ENCODE measurements around the gene SOCS6. TPM values are rescaled to one million over a fixed set of nuclear protein-coding genes. Genes with fewer than 3 reads are reported as not detected.
A peak's percentile ranks its signal among the peaks of the same experiment; 100 is the strongest.

SOCS6 gene
- total and polyA plus RNA-seq, 4 donors = 5.9 to 22.8 (median 15.5) TPM

DNA sequence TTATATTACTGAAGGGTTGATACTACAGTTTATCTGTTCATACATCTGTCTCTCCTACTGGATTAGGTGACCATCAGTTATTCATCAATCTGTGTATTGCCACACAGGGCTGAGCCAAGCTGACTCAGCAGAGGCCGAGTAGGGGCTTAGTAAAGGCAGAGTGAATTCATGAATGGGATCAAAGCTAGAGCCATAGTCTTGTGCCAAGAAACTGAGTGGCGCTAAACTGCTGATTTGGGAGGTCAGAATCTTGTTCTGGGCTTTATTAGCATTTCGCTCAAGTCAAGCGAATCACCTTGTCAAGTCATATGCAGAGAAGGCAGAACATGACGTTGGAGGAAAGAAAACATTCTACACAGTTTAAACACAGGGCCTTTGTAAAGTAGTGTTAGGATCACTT is 34.1 kb downstream of the SOCS6 start:
- H3K4me1 ChIP-seq (ENCODE audit: control insufficient read depth in 1 of 2, insufficient read depth in 2 of 2, low read length in 2 of 2) = no peaks in the 10 kb centered on the region
- H3K27me3 ChIP-seq (ENCODE audit: control insufficient read depth in 1 of 2, insufficient read depth in 2 of 2, low read length in 1 of 2) = no peaks in the 10 kb centered on the region
- no peaks in the 10 kb centered on the region for H3K9me3 ChIP-seq (ENCODE audit: control insufficient read depth, low read length)
- H3K36me3 ChIP-seq (ENCODE audit: control insufficient read depth in 1 of 2, insufficient read depth in 2 of 2, low read length in 1 of 2) = peaks cover 0 to 4% of the 10 kb centered on the region in 2 donors
- no peak for ATAC-seq (ENCODE audit: low FRiP score)
- H3K27ac ChIP-seq (ENCODE audit: low read depth in 1 of 2, low read length in 2 of 2) = no peak overlapping the region
- intact Hi-C loops (cut with DNase I) = no loop called here
- no peak for DNase-seq
- H3K4me3 ChIP-seq (ENCODE audit: low read length in 2 of 2) = no peak overlapping the region
- WGBS, 2 donors = 75 to 81% methylated on average over 5 of the region's 5 CpGs

DNA sequence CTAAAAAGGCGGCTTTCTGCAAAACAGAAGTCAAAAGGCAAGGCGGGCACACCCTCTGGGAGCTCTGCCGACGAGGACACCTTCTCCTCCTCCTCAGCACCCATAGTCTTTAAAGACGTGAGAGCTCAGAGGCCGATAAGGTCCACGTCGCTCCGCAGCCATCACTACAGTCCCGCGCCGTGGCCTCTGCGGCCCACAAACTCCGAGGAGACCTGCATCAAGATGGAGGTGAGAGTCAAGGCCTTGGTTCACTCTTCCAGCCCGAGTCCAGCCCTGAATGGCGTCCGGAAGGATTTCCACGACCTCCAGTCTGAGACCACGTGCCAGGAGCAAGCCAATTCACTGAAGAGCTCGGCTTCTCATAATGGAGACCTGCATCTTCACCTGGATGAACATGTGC is 36.1 kb downstream of the SOCS6 start:
- DNase-seq (no peak), ATAC-seq (ENCODE audit: low FRiP score) (no peak)
- Histone ChIP-seq H3K27me3 (ENCODE audit: control insufficient read depth in 1 of 2, insufficient read depth in 2 of 2, low read length in 1 of 2) (no peaks in the 10 kb centered on the region), H3K27ac (ENCODE audit: low read depth in 1 of 2, low read length in 2 of 2) (no peak overlapping the region), H3K9me3 (ENCODE audit: control insufficient read depth, low read length) (no peaks in the 10 kb centered on the region), H3K36me3 (ENCODE audit: control insufficient read depth in 1 of 2, insufficient read depth in 2 of 2, low read length in 1 of 2) (peaks cover 0 to 4% of the 10 kb centered on the region in 2 donors), H3K4me1 (ENCODE audit: control insufficient read depth in 1 of 2, insufficient read depth in 2 of 2, low read length in 2 of 2) (no peaks in the 10 kb centered on the region), H3K4me3 (ENCODE audit: low read length in 2 of 2) (no peak overlapping the region)
- intact Hi-C loops (cut with DNase I) = loop anchor here in 1 of 2 donors (5.0 kb wide), 1 partner anchor 38 kb away; the partner anchor contains the start of gene SOCS6
- WGBS, 2 donors = 97 to 100% methylated on average over 20 of the region's 20 CpGs

DNA sequence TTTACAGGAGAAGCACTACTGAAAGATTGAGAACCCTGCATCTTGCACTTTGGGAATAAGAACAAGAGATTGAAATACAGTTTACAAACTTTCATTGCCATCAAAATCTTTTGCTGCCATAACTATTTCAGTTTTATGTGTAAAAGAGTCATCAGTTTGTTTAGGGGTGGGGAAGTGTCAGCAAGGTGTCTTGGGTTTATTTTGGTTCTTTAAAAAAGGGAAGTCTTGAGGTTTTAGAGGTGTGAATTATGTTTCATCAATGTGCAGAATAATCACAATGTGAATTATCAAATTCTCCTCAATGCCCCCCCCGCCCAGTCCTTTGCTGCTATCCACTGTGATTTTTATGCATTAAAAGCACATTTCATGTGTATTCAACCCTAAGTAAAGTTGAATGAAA is 37.4 kb downstream of the SOCS6 start:
- WGBS, 2 donors = 94 to 96% methylated on average over 1 of the region's 1 CpG
- H3K4me3 ChIP-seq (ENCODE audit: low read length in 2 of 2) = no peak overlapping the region
- intact Hi-C loops (cut with DNase I) = loop anchor here in 1 of 2 donors (5.0 kb wide), 1 partner anchor 39 kb away; the partner anchor contains the start of gene SOCS6
- DNase-seq = no peak
- no peaks in the 10 kb centered on the region for H3K4me1 ChIP-seq (ENCODE audit: control insufficient read depth in 1 of 2, insufficient read depth in 2 of 2, low read length in 2 of 2)
- no peaks in the 10 kb centered on the region for H3K27me3 ChIP-seq (ENCODE audit: control insufficient read depth in 1 of 2, insufficient read depth in 2 of 2, low read length in 1 of 2)
- no peaks in the 10 kb centered on the region for H3K9me3 ChIP-seq (ENCODE audit: control insufficient read depth, low read length)
- H3K36me3 ChIP-seq (ENCODE audit: control insufficient read depth in 1 of 2, insufficient read depth in 2 of 2, low read length in 1 of 2) = peaks cover 0 to 4% of the 10 kb centered on the region in 2 donors
- H3K27ac ChIP-seq (ENCODE audit: low read depth in 1 of 2, low read length in 2 of 2) = no peak overlapping the region
- no peak for ATAC-seq (ENCODE audit: low FRiP score)

DNA sequence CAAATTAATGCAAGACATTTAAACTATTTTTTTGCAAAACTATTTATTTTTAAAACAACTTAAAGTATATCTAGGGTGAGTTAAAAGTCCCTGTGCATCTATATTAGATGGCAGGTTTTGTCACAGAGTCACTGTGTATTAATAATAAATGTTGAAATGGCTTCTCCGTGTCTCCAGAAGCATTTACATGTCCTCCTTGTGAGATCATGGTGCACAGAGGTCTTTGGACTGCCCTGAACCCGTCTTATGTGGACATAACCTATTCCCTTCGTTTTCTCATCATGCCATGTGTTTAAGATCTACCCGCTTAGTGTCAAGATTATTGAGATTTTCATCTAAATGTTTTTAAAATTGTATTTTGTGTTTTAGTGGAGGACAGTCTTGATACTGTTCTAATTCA is 39.3 kb downstream of the SOCS6 start:
- Histone ChIP-seq H3K4me3 (ENCODE audit: low read length in 2 of 2) (no peak overlapping the region), H3K27ac (ENCODE audit: low read depth in 1 of 2, low read length in 2 of 2) (peak overlapping the region in 1 of 2 donors; percentile 75), H3K36me3 (ENCODE audit: control insufficient read depth in 1 of 2, insufficient read depth in 2 of 2, low read length in 1 of 2) (peaks cover 0 to 4% of the 10 kb centered on the region in 2 donors), H3K9me3 (ENCODE audit: control insufficient read depth, low read length) (no peaks in the 10 kb centered on the region), H3K27me3 (ENCODE audit: control insufficient read depth in 1 of 2, insufficient read depth in 2 of 2, low read length in 1 of 2) (no peaks in the 10 kb centered on the region), H3K4me1 (ENCODE audit: control insufficient read depth in 1 of 2, insufficient read depth in 2 of 2, low read length in 2 of 2) (peaks cover 0 to 4% of the 10 kb centered on the region in 2 donors)
- DNase-seq (no peak), ATAC-seq (ENCODE audit: low FRiP score) (no peak)
- intact Hi-C loops (cut with DNase I) = loop anchor here in 1 of 2 donors (5.0 kb wide), 1 partner anchor 41 kb away; the partner anchor contains the start of gene SOCS6
- 75 to 83% methylated on average over 4 of the region's 4 CpGs for WGBS, 2 donors

DNA sequence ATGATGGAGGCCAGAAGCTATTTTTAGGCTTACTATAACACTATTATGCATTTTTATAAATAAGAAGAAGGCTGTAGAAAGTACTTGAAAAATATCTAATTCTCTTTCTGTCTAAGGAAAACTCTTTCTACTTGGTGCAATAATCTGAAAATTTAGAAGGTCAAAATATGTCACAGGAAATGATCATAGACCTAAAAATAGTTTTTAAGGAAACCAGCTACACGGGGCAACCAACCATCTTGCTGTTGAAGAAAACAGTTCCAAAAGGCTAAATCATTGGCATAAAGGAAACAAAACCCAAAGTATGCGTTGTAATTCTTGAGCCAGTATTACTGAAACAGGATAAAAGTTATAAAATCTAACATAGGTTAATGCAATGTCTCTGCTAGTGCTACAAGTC is 40.2 kb downstream of the SOCS6 start:
- Histone ChIP-seq H3K36me3 (ENCODE audit: control insufficient read depth in 1 of 2, insufficient read depth in 2 of 2, low read length in 1 of 2) (peaks cover 0 to 4% of the 10 kb centered on the region in 2 donors), H3K4me3 (ENCODE audit: low read length in 2 of 2) (no peak overlapping the region), H3K4me1 (ENCODE audit: control insufficient read depth in 1 of 2, insufficient read depth in 2 of 2, low read length in 2 of 2) (peaks cover 0 to 4% of the 10 kb centered on the region in 2 donors), H3K27me3 (ENCODE audit: control insufficient read depth in 1 of 2, insufficient read depth in 2 of 2, low read length in 1 of 2) (no peaks in the 10 kb centered on the region), H3K27ac (ENCODE audit: low read depth in 1 of 2, low read length in 2 of 2) (peak overlapping the region in 1 of 2 donors; percentile 82), H3K9me3 (ENCODE audit: control insufficient read depth, low read length) (no peaks in the 10 kb centered on the region)
- WGBS, 2 donors = 1 to 3% methylated on average over 2 of the region's 2 CpGs
- DNase-seq (no peak), ATAC-seq (ENCODE audit: low FRiP score) (no peak)
- intact Hi-C loops (cut with DNase I) = loop anchor here in 1 of 2 donors (5.0 kb wide), 1 partner anchor 42 kb away; the partner anchor contains the start of gene SOCS6

DNA sequence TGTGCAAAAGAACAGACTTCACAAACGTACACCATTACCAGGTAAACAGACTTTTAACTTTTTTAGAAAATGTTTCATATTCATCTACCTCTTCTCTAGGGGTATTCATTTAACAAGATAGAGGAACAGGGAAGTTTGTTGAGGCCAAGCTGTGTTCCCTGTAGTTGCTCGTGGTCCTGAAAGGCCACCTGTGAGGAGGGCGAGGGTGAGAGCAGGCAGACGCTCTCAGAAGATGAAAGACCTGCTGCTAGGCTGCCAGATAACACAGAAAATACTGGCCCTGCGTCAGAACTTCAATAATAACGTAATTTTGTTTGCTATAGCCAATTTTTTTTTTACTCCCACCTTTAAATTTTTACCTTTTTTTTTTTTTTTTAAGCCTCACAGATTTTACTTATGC is 42.0 kb downstream of the SOCS6 start:
- Histone ChIP-seq H3K4me3 (ENCODE audit: low read length in 2 of 2) (no peak overlapping the region), H3K27me3 (ENCODE audit: control insufficient read depth in 1 of 2, insufficient read depth in 2 of 2, low read length in 1 of 2) (no peaks in the 10 kb centered on the region), H3K36me3 (ENCODE audit: control insufficient read depth in 1 of 2, insufficient read depth in 2 of 2, low read length in 1 of 2) (no peaks in the 10 kb centered on the region), H3K9me3 (ENCODE audit: control insufficient read depth, low read length) (no peaks in the 10 kb centered on the region), H3K4me1 (ENCODE audit: control insufficient read depth in 1 of 2, insufficient read depth in 2 of 2, low read length in 2 of 2) (peaks cover 0 to 4% of the 10 kb centered on the region in 2 donors), H3K27ac (ENCODE audit: low read depth in 1 of 2, low read length in 2 of 2) (peak overlapping the region in 1 of 2 donors; percentile 67)
- 71 to 75% methylated on average over 6 of the region's 6 CpGs for WGBS, 2 donors
- ATAC-seq (ENCODE audit: low FRiP score) = no peak
- intact Hi-C loops (cut with DNase I) = loop anchor here in 1 of 2 donors (10.0 kb wide), 1 partner anchor 94 kb away; no protein-coding TSS in a partner anchor
- DNase-seq = no peak

DNA sequence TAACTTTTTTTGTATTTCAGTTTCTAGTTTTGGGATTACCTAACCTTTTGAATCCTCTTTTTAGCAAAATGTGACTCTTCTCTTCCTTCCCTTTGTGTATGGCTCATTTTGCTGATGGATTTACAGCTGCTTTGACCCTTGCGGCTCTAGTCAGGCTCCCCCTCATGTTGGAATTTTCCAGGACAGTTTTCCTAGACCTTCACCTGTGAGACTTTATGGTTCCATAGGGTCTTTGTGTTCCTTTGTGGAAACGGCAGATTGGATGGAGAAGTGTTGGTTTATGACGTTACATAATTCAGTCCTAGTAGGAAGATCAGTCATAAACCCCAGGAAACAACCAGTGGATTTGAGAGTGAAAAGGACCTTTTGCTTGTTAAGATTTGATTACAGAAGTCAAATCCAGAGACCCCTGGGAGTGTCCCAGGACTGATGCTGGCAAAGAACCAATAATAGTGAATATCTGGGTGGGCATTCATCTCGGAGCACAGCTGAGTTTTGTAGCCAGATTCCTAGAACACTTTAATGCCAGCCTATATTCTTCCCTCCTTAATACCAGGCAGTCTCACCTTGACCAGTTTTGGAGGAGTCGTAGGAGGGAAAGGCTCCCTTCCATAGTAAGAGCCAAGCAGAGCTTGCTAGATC is 42.7 kb downstream of the SOCS6 start:
- H3K27ac ChIP-seq (ENCODE audit: low read depth in 1 of 2, low read length in 2 of 2) = no peak overlapping the region
- WGBS, 2 donors = 75 to 90% methylated on average over 5 of the region's 5 CpGs

DNA sequence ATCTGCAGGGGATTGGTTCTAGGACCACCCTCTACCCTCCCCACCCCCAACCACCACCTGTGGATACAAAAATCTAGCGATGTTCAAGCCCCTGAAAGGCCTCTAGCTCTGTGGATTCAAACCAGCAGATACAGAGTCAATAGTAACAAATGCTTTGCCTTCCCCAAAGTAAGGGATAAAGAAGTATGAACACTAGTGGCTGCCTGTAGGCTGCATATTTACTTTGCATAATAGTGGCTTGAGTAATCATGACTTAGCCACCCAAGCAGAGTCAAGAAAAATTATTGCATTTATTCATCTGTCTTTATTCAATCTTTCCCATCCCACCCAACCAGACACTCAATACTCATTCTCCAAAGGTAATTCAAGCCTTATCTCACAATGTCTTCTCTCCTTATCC is 43.8 kb downstream of the SOCS6 start:
- 88 to 95% methylated on average over 1 of the region's 1 CpG for WGBS, 2 donors
- H3K9me3 ChIP-seq (ENCODE audit: control insufficient read depth, low read length) = no peaks in the 10 kb centered on the region
- intact Hi-C loops (cut with DNase I) = loop anchor here in 1 of 2 donors (10.0 kb wide), 1 partner anchor 92 kb away; no protein-coding TSS in a partner anchor
- no peak for DNase-seq
- no peak overlapping the region for H3K4me3 ChIP-seq (ENCODE audit: low read length in 2 of 2)
- H3K27ac ChIP-seq (ENCODE audit: low read depth in 1 of 2, low read length in 2 of 2) = no peak overlapping the region
- H3K27me3 ChIP-seq (ENCODE audit: control insufficient read depth in 1 of 2, insufficient read depth in 2 of 2, low read length in 1 of 2) = no peaks in the 10 kb centered on the region
- no peaks in the 10 kb centered on the region for H3K36me3 ChIP-seq (ENCODE audit: control insufficient read depth in 1 of 2, insufficient read depth in 2 of 2, low read length in 1 of 2)
- no peak for ATAC-seq (ENCODE audit: low FRiP score)
- peaks cover 0 to 4% of the 10 kb centered on the region in 2 donors for H3K4me1 ChIP-seq (ENCODE audit: control insufficient read depth in 1 of 2, insufficient read depth in 2 of 2, low read length in 2 of 2)

More for the DNA sequence above, 42.7 kb downstream of the SOCS6 start:
- H3K36me3 ChIP-seq (ENCODE audit: control insufficient read depth in 1 of 2, insufficient read depth in 2 of 2, low read length in 1 of 2) = no peaks in the 10 kb centered on the region
- ATAC-seq (ENCODE audit: low FRiP score) (no peak), DNase-seq (no peak)
- intact Hi-C loops (cut with DNase I) = loop anchor here in 1 of 2 donors (10.0 kb wide), 1 partner anchor 93 kb away; no protein-coding TSS in a partner anchor
- H3K27me3 ChIP-seq (ENCODE audit: control insufficient read depth in 1 of 2, insufficient read depth in 2 of 2, low read length in 1 of 2) = no peaks in the 10 kb centered on the region
- no peaks in the 10 kb centered on the region for H3K9me3 ChIP-seq (ENCODE audit: control insufficient read depth, low read length)
- peaks cover 0 to 4% of the 10 kb centered on the region in 2 donors for H3K4me1 ChIP-seq (ENCODE audit: control insufficient read depth in 1 of 2, insufficient read depth in 2 of 2, low read length in 2 of 2)
- H3K4me3 ChIP-seq (ENCODE audit: low read length in 2 of 2) = no peak overlapping the region

DNA sequence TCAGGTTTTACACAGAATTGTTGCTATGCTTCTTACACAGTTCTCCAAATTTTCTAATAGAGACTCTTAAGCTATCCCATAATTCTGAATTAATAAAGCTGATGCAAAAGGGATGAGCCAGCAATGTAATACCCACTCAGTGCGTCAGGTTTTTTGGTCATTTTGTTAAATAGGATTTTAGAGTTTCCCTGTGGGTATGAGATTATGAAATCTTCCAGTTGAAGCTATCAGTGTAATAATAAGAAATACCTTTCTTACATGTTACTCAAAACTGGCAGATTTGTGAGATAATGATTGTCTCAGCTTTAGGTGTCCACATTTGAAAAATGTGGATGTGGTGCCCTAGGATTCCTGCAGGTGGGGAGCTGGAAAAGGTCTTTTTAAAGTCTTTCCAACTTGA is 44.5 kb downstream of the SOCS6 start:
- no peak for ATAC-seq (ENCODE audit: low FRiP score)
- H3K27me3 ChIP-seq (ENCODE audit: control insufficient read depth in 1 of 2, insufficient read depth in 2 of 2, low read length in 1 of 2) = no peaks in the 10 kb centered on the region
- H3K4me3 ChIP-seq (ENCODE audit: low read length in 2 of 2) = no peak overlapping the region
- DNase-seq = no peak
- H3K9me3 ChIP-seq (ENCODE audit: control insufficient read depth, low read length) = no peaks in the 10 kb centered on the region
- intact Hi-C loops (cut with DNase I) = loop anchor here in 1 of 2 donors (10.0 kb wide), 1 partner anchor 91 kb away; no protein-coding TSS in a partner anchor
- peaks cover 0 to 4% of the 10 kb centered on the region in 2 donors for H3K4me1 ChIP-seq (ENCODE audit: control insufficient read depth in 1 of 2, insufficient read depth in 2 of 2, low read length in 2 of 2)
- WGBS, 2 donors = 97 to 98% methylated on average over 1 of the region's 1 CpG
- no peaks in the 10 kb centered on the region for H3K36me3 ChIP-seq (ENCODE audit: control insufficient read depth in 1 of 2, insufficient read depth in 2 of 2, low read length in 1 of 2)
- no peak overlapping the region for H3K27ac ChIP-seq (ENCODE audit: low read depth in 1 of 2, low read length in 2 of 2)

All from aorta (tissue), 5 donors.